Hepatic stellate cell (primary cell): ENCODE measurements around the gene C1QTNF9.
"Not testable (repeated sequence)": the region's sequence is repeated elsewhere in the genome, so short reads cannot be mapped to it uniquely, and the experiment has no call there.

Experiments used
- DNase-seq: peaks from one replicate; pipeline ENCODE4 v3.0.0; 2011; ENCODE audit warnings: low spot score

C1QTNF9 gene

GRCh38 chr13:24362435-24362952 lies 53.1 kb downstream of the C1QTNF9 start:
- no peak for DNase-seq

GRCh38 chr13:24365191-24365590 lies 55.8 kb downstream of the C1QTNF9 start:
- no peak for DNase-seq

- DNase-seq, result not testable (repeated sequence)
Observed at GRCh38 chr13:24366315-24366714, 56.9 kb downstream of the C1QTNF9 start.

GRCh38 chr13:24371273-24371672 lies 61.9 kb downstream of the C1QTNF9 start:
- not testable (repeated sequence) for DNase-seq
